A673 (cell line): Measurements from ENCODE around the gene KIF19.

Source experiments
- CTCF ChIP-seq: fragments of 300-800, 200-600 bp; sonication (generic); conservative IDR thresholded peaks from 2 replicates; pipeline ENCODE4 v1.5.1; 2017; ENCODE audit warnings: low read depth, mild to moderate bottlenecking, antibody characterized with exemption, low read length, moderate library complexity, mixed read lengths
- EZH2 ChIP-seq: fragments of 200-600 bp; sonication (generic); IDR thresholded peaks from 2 replicates; pipeline ENCODE4 v1.6.1; 2017; ENCODE audit warnings: borderline replicate concordance, low read depth, mild to moderate bottlenecking, mixed read lengths, antibody characterized with exemption, low read length; ENCODE audit not compliant: poor library complexity, severe bottlenecking

DNA sequence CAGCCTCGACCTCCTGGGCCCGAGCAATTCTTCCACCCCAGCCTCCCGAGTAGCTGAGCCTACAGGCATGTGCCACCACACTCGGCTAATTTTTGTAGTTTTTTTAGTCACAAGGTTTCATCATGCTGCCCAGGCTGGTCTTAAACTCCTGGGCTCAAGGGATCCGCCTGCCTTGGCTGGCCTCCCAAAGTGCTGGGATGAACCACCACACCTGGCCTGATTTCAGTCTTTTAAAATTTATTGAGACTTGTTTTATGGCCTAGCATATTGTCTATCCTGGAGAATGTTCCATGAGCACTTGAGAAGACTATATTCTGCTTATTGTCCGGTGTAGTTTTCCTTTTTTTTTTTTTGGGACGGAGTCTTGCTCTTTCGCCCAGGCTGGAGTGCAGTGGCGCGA, 33.5 kb upstream of the KIF19 start:
- TF ChIP-seq CTCF, result no peak
- TF ChIP-seq EZH2, result no peak
